ENCODE results near the gene TMX1.

The TMX1 gene

DNA sequence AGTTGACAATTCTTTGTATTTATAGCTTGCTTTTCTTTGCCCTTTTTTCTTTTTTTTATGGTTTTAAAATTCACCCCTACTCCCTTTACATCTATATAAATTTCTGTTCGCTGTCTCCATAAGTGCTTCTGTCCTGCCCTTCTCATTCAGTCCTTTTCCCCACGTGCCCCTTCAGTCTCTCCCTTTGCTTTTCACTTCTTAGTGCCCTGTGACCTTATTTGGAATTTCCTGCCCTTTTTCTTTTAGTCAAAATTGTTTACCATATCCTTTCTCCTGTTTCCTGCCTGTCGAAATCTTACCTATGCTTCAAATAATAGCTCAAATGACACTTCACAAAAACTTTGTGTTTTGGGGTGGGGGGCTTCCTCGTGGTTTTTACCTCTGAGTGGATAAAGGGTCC lies 6.0 kb downstream of the TMX1 start:
- Mint-ChIP-seq H3K36me3 (ENCODE audit: low read depth) (peaks cover 60% of the 10 kb centered on the region), H3K27me3 (ENCODE audit: low read depth, poor library complexity) (no peaks in the 10 kb centered on the region), H3K4me1 (peaks cover 16% of the 10 kb centered on the region), H3K4me3 (no peak overlapping the region), H3K27ac (peak overlapping the region; percentile 91), H3K9me3 (no peaks in the 10 kb centered on the region)
- no peak for DNase-seq
- TF ChIP-seq, protein P1, sequence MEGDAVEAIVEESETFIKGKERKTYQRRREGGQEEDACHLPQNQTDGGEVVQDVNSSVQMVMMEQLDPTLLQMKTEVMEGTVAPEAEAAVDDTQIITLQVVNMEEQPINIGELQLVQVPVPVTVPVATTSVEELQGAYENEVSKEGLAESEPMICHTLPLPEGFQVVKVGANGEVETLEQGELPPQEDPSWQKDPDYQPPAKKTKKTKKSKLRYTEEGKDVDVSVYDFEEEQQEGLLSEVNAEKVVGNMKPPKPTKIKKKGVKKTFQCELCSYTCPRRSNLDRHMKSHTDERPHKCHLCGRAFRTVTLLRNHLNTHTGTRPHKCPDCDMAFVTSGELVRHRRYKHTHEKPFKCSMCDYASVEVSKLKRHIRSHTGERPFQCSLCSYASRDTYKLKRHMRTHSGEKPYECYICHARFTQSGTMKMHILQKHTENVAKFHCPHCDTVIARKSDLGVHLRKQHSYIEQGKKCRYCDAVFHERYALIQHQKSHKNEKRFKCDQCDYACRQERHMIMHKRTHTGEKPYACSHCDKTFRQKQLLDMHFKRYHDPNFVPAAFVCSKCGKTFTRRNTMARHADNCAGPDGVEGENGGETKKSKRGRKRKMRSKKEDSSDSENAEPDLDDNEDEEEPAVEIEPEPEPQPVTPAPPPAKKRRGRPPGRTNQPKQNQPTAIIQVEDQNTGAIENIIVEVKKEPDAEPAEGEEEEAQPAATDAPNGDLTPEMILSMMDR (IDR thresholded peaks at IDR 0.05), result no peak

DNA sequence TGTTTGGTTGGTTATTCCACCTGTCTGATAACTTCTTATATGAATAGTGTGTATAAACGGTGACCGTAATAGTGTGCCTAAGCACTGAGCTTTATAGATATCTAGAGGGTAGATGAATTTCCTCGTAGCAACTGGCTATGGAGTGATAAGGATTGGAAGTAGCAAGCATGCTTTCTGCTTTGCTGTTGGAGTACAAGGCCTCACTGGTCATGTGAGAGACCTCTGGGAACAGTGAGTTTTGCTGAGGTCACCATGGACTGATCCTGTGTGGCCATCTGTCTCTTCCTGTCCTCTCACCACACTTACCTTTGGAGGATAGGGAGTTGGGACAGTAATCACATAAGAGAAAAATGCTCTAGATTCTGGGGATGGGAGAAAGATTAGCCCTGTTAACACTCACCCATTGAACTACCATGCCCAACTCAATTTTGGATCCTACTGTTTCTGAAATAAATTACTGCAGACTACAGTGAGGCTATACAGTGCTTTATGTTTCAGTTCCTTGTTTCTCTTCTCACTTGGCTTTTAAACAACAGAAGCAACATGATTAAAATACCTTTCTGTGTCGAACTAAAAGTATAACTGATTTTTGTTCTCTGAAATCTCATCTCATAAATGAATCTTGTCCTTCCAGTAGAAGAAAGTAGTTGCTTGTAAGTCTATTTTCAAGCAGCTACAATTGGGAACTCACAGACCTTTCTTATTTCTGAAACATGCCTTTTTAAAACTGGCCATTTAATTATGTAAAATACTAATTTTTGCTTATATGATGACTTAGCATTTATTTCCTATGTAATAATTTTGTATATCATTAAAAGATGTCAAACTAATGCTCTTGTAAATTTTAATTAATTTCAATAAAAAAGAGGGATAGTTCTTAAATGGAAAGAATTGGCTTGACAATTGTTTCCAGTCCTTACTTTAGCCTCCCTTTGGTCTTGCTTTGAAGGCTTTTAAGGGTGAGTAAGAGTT lies 8.3 kb downstream of the TMX1 start:
- TF ChIP-seq, protein P1 (IDR thresholded peaks at IDR 0.05), result no peak
- Mint-ChIP-seq H3K36me3 (ENCODE audit: low read depth) (peaks cover 82% of the 10 kb centered on the region), H3K27ac (no peak overlapping the region), H3K4me3 (no peak overlapping the region), H3K4me1 (peaks cover 16% of the 10 kb centered on the region), H3K9me3 (no peaks in the 10 kb centered on the region), H3K27me3 (ENCODE audit: low read depth, poor library complexity) (no peaks in the 10 kb centered on the region)
- no peak for DNase-seq

DNA sequence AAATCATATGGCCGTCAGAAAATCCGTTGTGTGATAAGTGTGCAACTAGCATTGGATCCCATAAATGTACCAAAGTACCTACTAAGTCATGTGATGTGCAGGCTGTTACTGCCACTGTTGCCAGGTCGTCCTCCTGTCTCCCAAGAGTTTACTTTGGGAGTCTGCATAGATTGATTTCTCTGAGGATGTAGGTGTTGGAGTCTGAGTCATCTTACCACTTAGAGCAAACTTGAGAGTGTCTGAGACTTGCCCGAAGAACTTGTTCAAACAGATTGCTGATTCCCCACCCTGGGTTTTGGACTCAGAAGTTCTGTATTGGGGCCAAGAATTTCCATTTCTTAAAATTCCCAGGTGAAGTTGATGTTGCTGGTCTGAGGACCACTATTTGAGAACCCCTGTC lies 11.4 kb downstream of the TMX1 start:
- H3K27me3 Mint-ChIP-seq (ENCODE audit: low read depth, poor library complexity), result no peaks in the 10 kb centered on the region

DNA sequence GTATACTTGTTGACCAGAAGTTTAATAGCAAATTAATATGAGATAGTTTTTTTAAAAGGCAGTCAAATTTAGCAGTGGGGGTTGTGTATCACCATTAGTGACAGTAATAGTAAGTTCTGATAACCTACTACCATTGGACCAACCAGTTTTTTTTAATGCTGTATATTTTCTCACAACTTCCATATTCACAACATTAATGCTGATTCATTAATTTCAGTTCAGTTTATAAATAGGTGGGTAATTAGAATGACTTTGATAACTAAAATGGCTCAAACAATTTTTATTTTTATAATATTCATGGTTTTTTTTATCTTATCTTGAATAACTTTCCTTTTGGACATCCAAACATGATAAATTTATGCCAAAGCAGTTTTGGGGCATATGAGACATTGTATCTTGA lies 13.8 kb downstream of the TMX1 start:
- DNase-seq, result no peak
- TF ChIP-seq, protein P1 (IDR thresholded peaks at IDR 0.05), result no peak
- Mint-ChIP-seq H3K4me3 (no peak overlapping the region), H3K27me3 (ENCODE audit: low read depth, poor library complexity) (no peaks in the 10 kb centered on the region), H3K4me1 (no peaks in the 10 kb centered on the region), H3K36me3 (ENCODE audit: low read depth) (peaks cover 83% of the 10 kb centered on the region), H3K27ac (no peak overlapping the region), H3K9me3 (peaks cover 7% of the 10 kb centered on the region)

More for the DNA sequence above, 11.4 kb downstream of the TMX1 start:
- peaks cover 81% of the 10 kb centered on the region for H3K36me3 Mint-ChIP-seq (ENCODE audit: low read depth)
- H3K27ac Mint-ChIP-seq, result no peak overlapping the region
- no peak for DNase-seq
- TF ChIP-seq, protein P1 (IDR thresholded peaks at IDR 0.05), result no peak
- H3K4me3 Mint-ChIP-seq, result no peak overlapping the region
- no peaks in the 10 kb centered on the region for H3K4me1 Mint-ChIP-seq
- no peaks in the 10 kb centered on the region for H3K9me3 Mint-ChIP-seq

DNA sequence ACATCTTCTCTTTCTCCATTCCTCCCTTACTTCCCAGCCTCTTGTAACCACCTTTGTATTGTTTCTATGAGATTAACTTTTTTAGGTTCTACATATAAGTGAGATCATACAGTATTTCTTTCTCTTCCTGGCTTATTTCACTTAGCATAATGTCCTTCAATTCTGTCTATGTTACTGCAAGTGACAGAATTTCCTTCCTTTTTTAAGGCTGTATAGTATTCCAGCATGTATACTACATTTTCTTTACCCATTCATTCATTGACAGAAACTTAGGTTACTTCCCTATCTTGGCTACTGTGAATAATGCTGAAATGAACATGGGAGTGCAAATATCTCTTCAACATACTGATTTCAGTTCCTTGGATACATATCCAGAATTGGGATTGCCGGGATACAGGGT lies 18.2 kb downstream of the TMX1 start:
- TF ChIP-seq, protein P1 (IDR thresholded peaks at IDR 0.05), result no peak
- H3K27me3 Mint-ChIP-seq (ENCODE audit: low read depth, poor library complexity), result no peaks in the 10 kb centered on the region
- H3K27ac Mint-ChIP-seq, result no peak overlapping the region
- H3K36me3 Mint-ChIP-seq (ENCODE audit: low read depth), result peaks cover 64% of the 10 kb centered on the region
- DNase-seq, result no peak
- H3K4me3 Mint-ChIP-seq, result no peak overlapping the region
- peaks cover 13% of the 10 kb centered on the region for H3K9me3 Mint-ChIP-seq
- H3K4me1 Mint-ChIP-seq, result peaks cover 21% of the 10 kb centered on the region

DNA sequence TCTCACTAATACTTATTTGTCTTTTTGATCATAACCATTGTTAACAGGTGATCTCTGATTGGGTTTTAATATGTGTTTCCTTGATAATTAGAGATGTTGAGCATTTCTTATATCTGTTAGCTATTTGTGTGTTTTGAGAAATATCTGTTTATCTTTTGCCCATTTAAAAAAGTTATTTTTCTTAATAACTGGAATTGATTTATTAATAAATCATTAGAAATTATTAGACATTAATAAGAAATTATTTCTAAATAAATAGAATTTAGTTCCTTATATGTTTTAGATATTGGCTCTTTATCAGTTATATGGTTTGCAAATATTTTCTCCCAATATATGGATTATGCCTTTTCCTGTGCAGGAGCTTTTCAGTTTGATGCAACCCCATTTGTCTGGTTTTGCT lies 18.7 kb downstream of the TMX1 start:
- TF ChIP-seq, protein P1 (IDR thresholded peaks at IDR 0.05), result no peak

More for the DNA sequence above, 18.7 kb downstream of the TMX1 start:
- Mint-ChIP-seq H3K9me3 (peaks cover 13% of the 10 kb centered on the region), H3K4me1 (peaks cover 21% of the 10 kb centered on the region), H3K27me3 (ENCODE audit: low read depth, poor library complexity) (no peaks in the 10 kb centered on the region), H3K27ac (no peak overlapping the region), H3K4me3 (no peak overlapping the region), H3K36me3 (ENCODE audit: low read depth) (peaks cover 60% of the 10 kb centered on the region)
- DNase-seq, result no peak
